DOHH2 (cell line): ENCODE data around the gene PTGES3.

Source experiments
- H3F3A ChIP-seq: fragments of 200-600 bp; sonication (generic), shearing (Covaris generic); 2 replicates; pipeline ENCODE4 v1.6.0; 2016; ENCODE audit warnings: antibody characterized with exemption, mild to moderate bottlenecking; ENCODE audit not compliant: control insufficient read depth, insufficient read depth
- H3K27ac ChIP-seq: fragments of 200-600 bp; sonication (generic); 2 replicates; pipeline ENCODE4 v1.5.1; 2014; ENCODE audit warnings: low read depth, mild to moderate bottlenecking, low read length, moderate library complexity
- H3K27me3 ChIP-seq: fragments of 200-600 bp; sonication (generic); 2 replicates; pipeline ENCODE4 v1.6.1; 2014; ENCODE audit warnings: mild to moderate bottlenecking, low read length, mixed read lengths; ENCODE audit not compliant: control insufficient read depth
- H3K36me3 ChIP-seq: fragments of 200-600 bp; sonication (generic); 2 replicates; pipeline ENCODE4 v1.6.1; 2014; ENCODE audit warnings: mild to moderate bottlenecking, low read length, moderate library complexity, mixed read lengths; ENCODE audit not compliant: control insufficient read depth
- H3K4me1 ChIP-seq: fragments of 200-600 bp; sonication (generic); 2 replicates; pipeline ENCODE4 v1.6.1; 2014; ENCODE audit warnings: mild to moderate bottlenecking, low read length, mixed read lengths; ENCODE audit not compliant: control insufficient read depth
- H3K4me2 ChIP-seq: fragments of 200-600 bp; sonication (generic); 2 replicates; pipeline ENCODE4 v1.6.0; 2014; ENCODE audit warnings: mild to moderate bottlenecking, low read length, moderate library complexity
- H3K4me3 ChIP-seq: fragments of 200-600 bp; sonication (generic); 2 replicates; pipeline ENCODE4 v1.5.1; 2014; ENCODE audit warnings: mild to moderate bottlenecking, low read length, mixed read lengths
- H3K79me2 ChIP-seq: fragments of 200-600 bp; sonication (generic); 2 replicates; pipeline ENCODE4 v1.6.1; 2014; ENCODE audit warnings: mild to moderate bottlenecking, low read length, mixed read lengths; ENCODE audit not compliant: control insufficient read depth
- H3K9me2 ChIP-seq: fragments of 200-600 bp; sonication (generic); replicated peaks from 2 replicates; pipeline ENCODE4 v1.6.1; 2014; ENCODE audit warnings: mild to moderate bottlenecking, low read length, mixed read lengths; ENCODE audit not compliant: control insufficient read depth
- H3K9me3 ChIP-seq: fragments of 200-600 bp; sonication (generic); 2 replicates; pipeline ENCODE4 v1.6.1; 2014; ENCODE audit warnings: antibody characterized with exemption, low read length, mixed read lengths; ENCODE audit not compliant: control insufficient read depth, insufficient read depth
- H4K20me1 ChIP-seq: fragments of 200-600 bp; sonication (generic); 2 replicates; pipeline ENCODE4 v1.6.0; 2014; ENCODE audit warnings: low read depth, mild to moderate bottlenecking, antibody characterized with exemption, low read length, moderate library complexity; ENCODE audit not compliant: control insufficient read depth, insufficient read depth
- EZH2phosphoT487 ChIP-seq: fragments of 200-600 bp; sonication (generic); IDR thresholded peaks from 2 replicates; pipeline ENCODE4 v1.6.1; 2017; ENCODE audit warnings: borderline replicate concordance, mild to moderate bottlenecking, antibody characterized with exemption, low read length, moderate library complexity, mixed read lengths
- TF ChIP-seq, protein P1 (sequence below): fragments of 200-600 bp; sonication (generic); IDR thresholded peaks from one replicate; pipeline ENCODE4 v1.5.1; 2014; ENCODE audit warnings: antibody characterized with exemption, mild to moderate bottlenecking, low read depth, low read length; ENCODE audit not compliant: poor library complexity, severe bottlenecking

The PTGES3 gene

GRCh38 chr12:56632701-56633467 is 55.2 kb downstream of the PTGES3 start:
- Histone ChIP-seq H3K4me3 (peak overlapping the region; percentile 94), H3K27me3 (no peaks in the 10 kb centered on the region), H3F3A (peaks cover 35% of the 10 kb centered on the region), H3K4me1 (peaks cover 75% of the 10 kb centered on the region), H4K20me1 (peaks cover 7% of the 10 kb centered on the region; the same call in 1 of the 2 replicates), H3K9me3 (no peaks in the 10 kb centered on the region), H3K27ac (peak overlapping the region; percentile 68), H3K4me2 (peak overlapping the region; percentile 93), H3K79me2 (peaks cover 75% of the 10 kb centered on the region), H3K9me2 (no peaks in the 10 kb centered on the region), H3K36me3 (peaks cover 25% of the 10 kb centered on the region)
- TF ChIP-seq, protein P1, sequence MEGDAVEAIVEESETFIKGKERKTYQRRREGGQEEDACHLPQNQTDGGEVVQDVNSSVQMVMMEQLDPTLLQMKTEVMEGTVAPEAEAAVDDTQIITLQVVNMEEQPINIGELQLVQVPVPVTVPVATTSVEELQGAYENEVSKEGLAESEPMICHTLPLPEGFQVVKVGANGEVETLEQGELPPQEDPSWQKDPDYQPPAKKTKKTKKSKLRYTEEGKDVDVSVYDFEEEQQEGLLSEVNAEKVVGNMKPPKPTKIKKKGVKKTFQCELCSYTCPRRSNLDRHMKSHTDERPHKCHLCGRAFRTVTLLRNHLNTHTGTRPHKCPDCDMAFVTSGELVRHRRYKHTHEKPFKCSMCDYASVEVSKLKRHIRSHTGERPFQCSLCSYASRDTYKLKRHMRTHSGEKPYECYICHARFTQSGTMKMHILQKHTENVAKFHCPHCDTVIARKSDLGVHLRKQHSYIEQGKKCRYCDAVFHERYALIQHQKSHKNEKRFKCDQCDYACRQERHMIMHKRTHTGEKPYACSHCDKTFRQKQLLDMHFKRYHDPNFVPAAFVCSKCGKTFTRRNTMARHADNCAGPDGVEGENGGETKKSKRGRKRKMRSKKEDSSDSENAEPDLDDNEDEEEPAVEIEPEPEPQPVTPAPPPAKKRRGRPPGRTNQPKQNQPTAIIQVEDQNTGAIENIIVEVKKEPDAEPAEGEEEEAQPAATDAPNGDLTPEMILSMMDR = no peak
- TF ChIP-seq EZH2phosphoT487 = no peak

- Histone ChIP-seq H3K79me2 (peaks cover 83% of the 10 kb centered on the region), H3K27ac (peak overlapping the region; percentile 68), H3F3A (peaks cover 26% of the 10 kb centered on the region), H3K4me3 (peak overlapping the region; percentile 94), H3K4me1 (peaks cover 72% of the 10 kb centered on the region), H3K4me2 (peak overlapping the region; percentile 93), H3K27me3 (no peaks in the 10 kb centered on the region), H3K9me3 (no peaks in the 10 kb centered on the region), H3K9me2 (no peaks in the 10 kb centered on the region), H4K20me1 (peaks cover 7% of the 10 kb centered on the region; the same call in 1 of the 2 replicates), H3K36me3 (peaks cover 18% of the 10 kb centered on the region)
- no peak for TF ChIP-seq EZH2phosphoT487
- TF ChIP-seq, protein P1 = no peak
These were observed 56.0 kb downstream of the PTGES3 start for GRCh38 chr12:56631790-56632700.

GRCh38 chr12:56630180-56630632 is 57.9 kb downstream of the PTGES3 start, which contains the start of gene BAZ2A:
BAZ2A (minus strand) TSS chr12:56630326; CDS start chr12:56617530, 12,796 bp downstream.
- peak within 1 kb of the TSS; percentile 88 for H3K4me2 ChIP-seq
- TF ChIP-seq, protein P1 = no peak
- TF ChIP-seq EZH2phosphoT487 = no peak
- peaks cover 7% of the 10 kb centered on the region; the same call in 1 of the 2 replicates for H4K20me1 ChIP-seq
- no peaks in the 10 kb centered on the region for H3K9me2 ChIP-seq
- H3K27ac ChIP-seq = peak within 1 kb of the TSS; percentile 77
- H3K4me1 ChIP-seq = peaks cover 62% of the 10 kb centered on the region
- H3K36me3 ChIP-seq = peaks cover 31% of the 10 kb centered on the region
- H3K9me3 ChIP-seq = no peaks in the 10 kb centered on the region
- H3K4me3 ChIP-seq = peak within 1 kb of the TSS; percentile 79
- peaks cover 14% of the 10 kb centered on the region for H3F3A ChIP-seq
- peaks cover 91% of the 10 kb centered on the region for H3K79me2 ChIP-seq
- no peaks in the 10 kb centered on the region for H3K27me3 ChIP-seq
